Neural cell (in vitro differentiated cells): ENCODE results near the gene FAR2. TPM values are rescaled to one million over a fixed set of nuclear protein-coding genes. Genes with fewer than 3 reads are reported as not detected.

Experiments used
- H2AFZ ChIP-seq: fragments of 200-600, 300-800 bp; sonication (generic), shearing (Covaris generic); 2 replicates; pipeline ENCODE4 v1.6.0; 2014; ENCODE audit warnings: low read depth, mild to moderate bottlenecking, antibody characterized with exemption, low read length, moderate library complexity
- H3F3A ChIP-seq: fragments of 200-600 bp; shearing (Covaris generic); 2 replicates; pipeline ENCODE4 v1.6.1; 2016; ENCODE audit warnings: mild to moderate bottlenecking, moderate library complexity, mixed read lengths, antibody characterized with exemption, low read length; ENCODE audit not compliant: insufficient read depth, poor library complexity, severe bottlenecking
- H3K27ac ChIP-seq: fragments of 200-600, 300-800 bp; sonication (generic), shearing (Covaris generic); 2 replicates; pipeline ENCODE4 v1.5.1; 2014; ENCODE audit warnings: mild to moderate bottlenecking, low read length, moderate library complexity
- H3K27me3 ChIP-seq: fragments of 300-800, 200-600 bp; sonication (generic), shearing (Covaris generic); 2 replicates; pipeline ENCODE4 v1.6.0; 2014; ENCODE audit warnings: mild to moderate bottlenecking, low read depth, low read length, moderate library complexity; ENCODE audit not compliant: insufficient read depth
- H3K36me3 ChIP-seq: fragments of 300-800, 200-600 bp; sonication (generic), shearing (Covaris generic); 2 replicates; pipeline ENCODE4 v1.5.1; 2014; ENCODE audit warnings: mild to moderate bottlenecking, antibody characterized with exemption, low read length, moderate library complexity; ENCODE audit not compliant: insufficient read depth
- H3K4me2 ChIP-seq: fragments of 300-800, 200-600 bp; sonication (generic), shearing (Covaris generic); 2 replicates; pipeline ENCODE4 v1.6.0; 2014; ENCODE audit warnings: mild to moderate bottlenecking, low read length
- H3K4me3 ChIP-seq: fragments of 300-800, 200-600 bp; sonication (generic), shearing (Covaris generic); 2 replicates; pipeline ENCODE4 v1.5.1; 2014; ENCODE audit warnings: mild to moderate bottlenecking, low read length, moderate library complexity
- H3K79me2 ChIP-seq: fragments of 200-600 bp; shearing (Covaris generic); replicated peaks from 2 replicates; pipeline ENCODE4 v1.6.0; 2014; ENCODE audit warnings: mild to moderate bottlenecking, low read length, moderate library complexity; ENCODE audit not compliant: insufficient read depth
- H3K9ac ChIP-seq: fragments of 300-800, 200-600 bp; sonication (generic), shearing (Covaris generic); 2 replicates; pipeline ENCODE4 v1.6.1; 2016; ENCODE audit warnings: mild to moderate bottlenecking, low read length, mixed read lengths
- H3K9me2 ChIP-seq: fragments of 200-600 bp; shearing (Covaris generic); 2 replicates; pipeline ENCODE4 v1.6.1; 2016; ENCODE audit warnings: mild to moderate bottlenecking, low read length, mixed read lengths; ENCODE audit not compliant: insufficient read depth
- H3K9me3 ChIP-seq: fragments of 200-600, 300-800 bp; sonication (generic), shearing (Covaris generic); 2 replicates; pipeline ENCODE4 v1.6.1; 2016; ENCODE audit warnings: mild to moderate bottlenecking, mixed run types, low read length, moderate library complexity, mixed read lengths
- H4K20me1 ChIP-seq: fragments of 200-600 bp; shearing (Covaris generic); 2 replicates; pipeline ENCODE4 v1.6.1; 2016; ENCODE audit warnings: mild to moderate bottlenecking, mixed run types; ENCODE audit not compliant: insufficient read depth
- CTCF ChIP-seq: fragments of 450-650 bp; IDR thresholded peaks from 2 replicates; pipeline ENCODE4 v1.5.1; 2014; ENCODE audit warnings: antibody characterized with exemption, mild to moderate bottlenecking, moderate library complexity; ENCODE audit not compliant: poor library complexity, severe bottlenecking
- EP300 ChIP-seq: fragments of 450-650 bp; conservative IDR thresholded peaks from 2 replicates; pipeline ENCODE4 v1.6.1; 2014; ENCODE audit warnings: antibody characterized with exemption, mild to moderate bottlenecking, moderate library complexity; ENCODE audit not compliant: poor library complexity, severe bottlenecking
- EZH2 ChIP-seq: fragments of 200-600, 300-800 bp; shearing (Covaris generic), sonication (generic); IDR thresholded peaks from 2 replicates; pipeline ENCODE4 v1.6.1; 2014; ENCODE audit warnings: antibody characterized with exemption, low read length, borderline replicate concordance, mild to moderate bottlenecking; ENCODE audit not compliant: insufficient read depth, poor library complexity, severe bottlenecking
- MXI1 ChIP-seq: fragments of 450-650 bp; conservative IDR thresholded peaks from 2 replicates; pipeline ENCODE4 v1.6.1; 2014; ENCODE audit warnings: antibody characterized with exemption, mild to moderate bottlenecking; ENCODE audit not compliant: poor library complexity, severe bottlenecking
- POLR2AphosphoS5 ChIP-seq: IDR thresholded peaks from 2 replicates; pipeline ENCODE4 v1.6.1; 2012
- RAD21 ChIP-seq: fragments of 450-650 bp; conservative IDR thresholded peaks from 2 replicates; pipeline ENCODE4 v1.6.1; 2014; ENCODE audit warnings: antibody characterized with exemption, mild to moderate bottlenecking, moderate library complexity
- REST ChIP-seq: IDR thresholded peaks from 2 replicates; pipeline ENCODE4 v1.6.1; 2012; ENCODE audit warnings: borderline replicate concordance
- SMC3 ChIP-seq: fragments of 450-650 bp; conservative IDR thresholded peaks from 2 replicates; pipeline ENCODE4 v1.6.1; 2014; ENCODE audit warnings: antibody characterized with exemption, mild to moderate bottlenecking, moderate library complexity; ENCODE audit not compliant: poor library complexity
- TAF1 ChIP-seq: IDR thresholded peaks from 2 replicates; pipeline ENCODE4 v1.6.1; 2012; ENCODE audit warnings: low read depth
- polyA plus RNA-seq: library from polyadenylated mRNA; depleted of rRNA; stranded (reverse); fragments of >200 nt; gene quantifications from 2 replicates; pipeline ENCODE4 v1.2.3, GENCODE V29; 2014

Gene FAR2
- polyA plus RNA-seq, 1 donor from 2014 or later, result 0.99 TPM

GRCh38 chr12:29291226-29291625 lies 142.1 kb downstream of the FAR2 start:
- no peaks in the 10 kb centered on the region for H3K79me2 ChIP-seq

GRCh38 chr12:29299633-29300032 lies 150.6 kb downstream of the FAR2 start:
- Histone ChIP-seq H3K9me3 (no peaks in the 10 kb centered on the region), H3K27me3 (no peaks in the 10 kb centered on the region), H2AFZ (no peak overlapping the region), H3K27ac (peak overlapping the region; percentile 11), H3K9me2 (no peaks in the 10 kb centered on the region), H3K4me3 (no peak overlapping the region), H3F3A (no peaks in the 10 kb centered on the region), H3K4me2 (no peak overlapping the region), H3K79me2 (no peaks in the 10 kb centered on the region), H4K20me1 (no peaks in the 10 kb centered on the region), H3K9ac (no peak overlapping the region), H3K36me3 (no peaks in the 10 kb centered on the region)
- TF ChIP-seq EP300, result no peak
- no peak for TF ChIP-seq EZH2
- TF ChIP-seq REST, result no peak
- no peak for TF ChIP-seq CTCF
- no peak for TF ChIP-seq MXI1
- TF ChIP-seq SMC3, result no peak

More at GRCh38 chr12:29291226-29291625, 142.1 kb downstream of the FAR2 start:
- no peak overlapping the region for H3K4me3 ChIP-seq
- H3K9me2 ChIP-seq, result no peaks in the 10 kb centered on the region
- H3K27ac ChIP-seq, result no peak overlapping the region
- no peaks in the 10 kb centered on the region for H3K9me3 ChIP-seq
- no peaks in the 10 kb centered on the region for H3K36me3 ChIP-seq
- no peak overlapping the region for H3K9ac ChIP-seq
- H2AFZ ChIP-seq, result no peak overlapping the region
- H3F3A ChIP-seq, result no peaks in the 10 kb centered on the region
- no peak overlapping the region for H3K4me2 ChIP-seq
- H3K27me3 ChIP-seq, result no peaks in the 10 kb centered on the region
- TF ChIP-seq MXI1 (no peak), CTCF (no peak), SMC3 (no peak), EZH2 (no peak), TAF1 (no peak), POLR2AphosphoS5 (no peak), RAD21 (no peak), EP300 (no peak), REST (no peak)
- H4K20me1 ChIP-seq, result no peaks in the 10 kb centered on the region
